ENCODE measurements around the gene ARF1. TPM values are rescaled to one million over a fixed set of nuclear protein-coding genes. Genes with fewer than 3 reads are reported as not detected.

The ARF1 gene
- total RNA-seq (2012; rRNA removed) = 287 and 370 TPM in 2 replicates

GRCh38 chr1:228082214-228082917, at the start of gene ARF1:
ARF1 (plus strand) TSS chr1:228082708; CDS start chr1:228097115, 14,407 bp downstream.
- H3K9me3 ChIP-seq (replicated peaks; ENCODE audit: low read length) = no peaks in the 10 kb centered on the region
- no peaks in the 10 kb centered on the region for H3K27me3 ChIP-seq (ENCODE audit: control insufficient read depth, insufficient read depth, low read length)
- peaks cover 21% of the 10 kb centered on the region for H3K36me3 ChIP-seq (ENCODE audit: insufficient read depth, low read length)
- peaks cover 36% of the 10 kb centered on the region for H3K4me1 ChIP-seq (ENCODE audit: control insufficient read depth, insufficient read depth, low read length)
- H3K9ac ChIP-seq (ENCODE audit: low read depth, low read length) = peak within 1 kb of the TSS; percentile 100
- H3K4me3 ChIP-seq (ENCODE audit: low read length) = peak within 1 kb of the TSS; percentile 97
- H3K4me2 ChIP-seq (ENCODE audit: low read length) = peak within 1 kb of the TSS; percentile 96

GRCh38 chr1:228033376-228033775, 49.1 kb upstream of the ARF1 start:
- Histone ChIP-seq H3K9ac (ENCODE audit: low read depth, low read length) (no peak overlapping the region), H3K36me3 (ENCODE audit: insufficient read depth, low read length) (no peaks in the 10 kb centered on the region), H3K27me3 (ENCODE audit: control insufficient read depth, insufficient read depth, low read length) (peaks cover 19% of the 10 kb centered on the region), H3K9me3 (replicated peaks; ENCODE audit: low read length) (no peaks in the 10 kb centered on the region), H3K4me3 (ENCODE audit: low read length) (no peak overlapping the region), H3K4me1 (ENCODE audit: control insufficient read depth, insufficient read depth, low read length) (no peaks in the 10 kb centered on the region), H3K4me2 (ENCODE audit: low read length) (no peak overlapping the region)

- Histone ChIP-seq H3K9me3 (replicated peaks; ENCODE audit: low read length) (no peaks in the 10 kb centered on the region), H3K4me2 (ENCODE audit: low read length) (no peak overlapping the region), H3K4me1 (ENCODE audit: control insufficient read depth, insufficient read depth, low read length) (no peaks in the 10 kb centered on the region), H3K36me3 (ENCODE audit: insufficient read depth, low read length) (no peaks in the 10 kb centered on the region), H3K9ac (ENCODE audit: low read depth, low read length) (no peak overlapping the region), H3K27me3 (ENCODE audit: control insufficient read depth, insufficient read depth, low read length) (peaks cover 34% of the 10 kb centered on the region), H3K4me3 (ENCODE audit: low read length) (no peak overlapping the region)
Observed at GRCh38 chr1:228034954-228035837, 47.3 kb upstream of the ARF1 start.

- Histone ChIP-seq H3K9ac (ENCODE audit: low read depth, low read length) (no peak overlapping the region), H3K9me3 (replicated peaks; ENCODE audit: low read length) (no peaks in the 10 kb centered on the region), H3K4me1 (ENCODE audit: control insufficient read depth, insufficient read depth, low read length) (no peaks in the 10 kb centered on the region), H3K27me3 (ENCODE audit: control insufficient read depth, insufficient read depth, low read length) (peaks cover 37% of the 10 kb centered on the region), H3K4me2 (ENCODE audit: low read length) (no peak overlapping the region), H3K4me3 (ENCODE audit: low read length) (no peak overlapping the region), H3K36me3 (ENCODE audit: insufficient read depth, low read length) (no peaks in the 10 kb centered on the region)
Observed at GRCh38 chr1:228035844-228036243, 46.7 kb upstream of the ARF1 start.

GRCh38 chr1:228036701-228037231, 45.7 kb upstream of the ARF1 start:
- H3K4me3 ChIP-seq (ENCODE audit: low read length) = no peak overlapping the region
- H3K9ac ChIP-seq (ENCODE audit: low read depth, low read length) = no peak overlapping the region
- no peak overlapping the region for H3K4me2 ChIP-seq (ENCODE audit: low read length)
- peaks cover 41% of the 10 kb centered on the region for H3K27me3 ChIP-seq (ENCODE audit: control insufficient read depth, insufficient read depth, low read length)
- H3K36me3 ChIP-seq (ENCODE audit: insufficient read depth, low read length) = no peaks in the 10 kb centered on the region
- no peaks in the 10 kb centered on the region for H3K4me1 ChIP-seq (ENCODE audit: control insufficient read depth, insufficient read depth, low read length)
- H3K9me3 ChIP-seq (replicated peaks; ENCODE audit: low read length) = no peaks in the 10 kb centered on the region

- peak overlapping the region; percentile 29 for H3K4me2 ChIP-seq (ENCODE audit: low read length)
- H3K4me1 ChIP-seq (ENCODE audit: control insufficient read depth, insufficient read depth, low read length) = no peaks in the 10 kb centered on the region
- no peaks in the 10 kb centered on the region for H3K9me3 ChIP-seq (replicated peaks; ENCODE audit: low read length)
- no peak overlapping the region for H3K9ac ChIP-seq (ENCODE audit: low read depth, low read length)
- no peak overlapping the region for H3K4me3 ChIP-seq (ENCODE audit: low read length)
- H3K36me3 ChIP-seq (ENCODE audit: insufficient read depth, low read length) = no peaks in the 10 kb centered on the region
- H3K27me3 ChIP-seq (ENCODE audit: control insufficient read depth, insufficient read depth, low read length) = peaks cover 41% of the 10 kb centered on the region
Observed at GRCh38 chr1:228037401-228038386, 44.8 kb upstream of the ARF1 start.

- H3K4me1 ChIP-seq (ENCODE audit: control insufficient read depth, insufficient read depth, low read length) = no peaks in the 10 kb centered on the region
- H3K4me3 ChIP-seq (ENCODE audit: low read length) = no peak overlapping the region
- peaks cover 41% of the 10 kb centered on the region for H3K27me3 ChIP-seq (ENCODE audit: control insufficient read depth, insufficient read depth, low read length)
- no peaks in the 10 kb centered on the region for H3K9me3 ChIP-seq (replicated peaks; ENCODE audit: low read length)
- H3K9ac ChIP-seq (ENCODE audit: low read depth, low read length) = no peak overlapping the region
- no peak overlapping the region for H3K4me2 ChIP-seq (ENCODE audit: low read length)
- H3K36me3 ChIP-seq (ENCODE audit: insufficient read depth, low read length) = no peaks in the 10 kb centered on the region
Observed at GRCh38 chr1:228038387-228039005, 44.0 kb upstream of the ARF1 start.

GRCh38 chr1:228039006-228039903, 43.3 kb upstream of the ARF1 start:
- Histone ChIP-seq H3K4me3 (ENCODE audit: low read length) (no peak overlapping the region), H3K36me3 (ENCODE audit: insufficient read depth, low read length) (no peaks in the 10 kb centered on the region), H3K4me2 (ENCODE audit: low read length) (no peak overlapping the region), H3K9ac (ENCODE audit: low read depth, low read length) (no peak overlapping the region), H3K9me3 (replicated peaks; ENCODE audit: low read length) (no peaks in the 10 kb centered on the region), H3K4me1 (ENCODE audit: control insufficient read depth, insufficient read depth, low read length) (no peaks in the 10 kb centered on the region), H3K27me3 (ENCODE audit: control insufficient read depth, insufficient read depth, low read length) (peaks cover 42% of the 10 kb centered on the region)

GRCh38 chr1:228039986-228040385, 42.5 kb upstream of the ARF1 start:
- no peaks in the 10 kb centered on the region for H3K4me1 ChIP-seq (ENCODE audit: control insufficient read depth, insufficient read depth, low read length)

GRCh38 chr1:228041316-228041715, 41.2 kb upstream of the ARF1 start:
- H3K4me1 ChIP-seq (ENCODE audit: control insufficient read depth, insufficient read depth, low read length) = no peaks in the 10 kb centered on the region
- peaks cover 43% of the 10 kb centered on the region for H3K27me3 ChIP-seq (ENCODE audit: control insufficient read depth, insufficient read depth, low read length)
- H3K9ac ChIP-seq (ENCODE audit: low read depth, low read length) = no peak overlapping the region
- no peak overlapping the region for H3K4me2 ChIP-seq (ENCODE audit: low read length)
- H3K4me3 ChIP-seq (ENCODE audit: low read length) = no peak overlapping the region
- no peaks in the 10 kb centered on the region for H3K9me3 ChIP-seq (replicated peaks; ENCODE audit: low read length)
- H3K36me3 ChIP-seq (ENCODE audit: insufficient read depth, low read length) = no peaks in the 10 kb centered on the region

More at GRCh38 chr1:228039986-228040385, 42.5 kb upstream of the ARF1 start:
- H3K4me2 ChIP-seq (ENCODE audit: low read length) = no peak overlapping the region
- H3K4me3 ChIP-seq (ENCODE audit: low read length) = no peak overlapping the region
- peaks cover 47% of the 10 kb centered on the region for H3K27me3 ChIP-seq (ENCODE audit: control insufficient read depth, insufficient read depth, low read length)
- H3K9me3 ChIP-seq (replicated peaks; ENCODE audit: low read length) = no peaks in the 10 kb centered on the region
- H3K9ac ChIP-seq (ENCODE audit: low read depth, low read length) = no peak overlapping the region
- H3K36me3 ChIP-seq (ENCODE audit: insufficient read depth, low read length) = no peaks in the 10 kb centered on the region

All from skeletal muscle satellite cell (primary cell).